Lower leg skin (tissue), 3 donors: ENCODE results near the gene CERCAM.

ENCODE experiments used
- POLR2A ChIP-seq, 2 donors: fragments of 450-650 bp; IDR thresholded peaks; one replicate each; pipeline ENCODE4 v1.6.1; 2016 to 2017; ENCODE audit warnings: antibody characterized with exemption in 2 of 2, mild to moderate bottlenecking in 1 of 2, moderate library complexity in 1 of 2
- TF ChIP-seq, protein P1 (sequence below), 3 donors: fragments of 450-650 bp; IDR thresholded peaks; one replicate each; pipeline ENCODE4 v1.5.1; 2016; ENCODE audit warnings: antibody characterized with exemption in 3 of 3, mild to moderate bottlenecking in 3 of 3, moderate library complexity in 2 of 3

DNA sequence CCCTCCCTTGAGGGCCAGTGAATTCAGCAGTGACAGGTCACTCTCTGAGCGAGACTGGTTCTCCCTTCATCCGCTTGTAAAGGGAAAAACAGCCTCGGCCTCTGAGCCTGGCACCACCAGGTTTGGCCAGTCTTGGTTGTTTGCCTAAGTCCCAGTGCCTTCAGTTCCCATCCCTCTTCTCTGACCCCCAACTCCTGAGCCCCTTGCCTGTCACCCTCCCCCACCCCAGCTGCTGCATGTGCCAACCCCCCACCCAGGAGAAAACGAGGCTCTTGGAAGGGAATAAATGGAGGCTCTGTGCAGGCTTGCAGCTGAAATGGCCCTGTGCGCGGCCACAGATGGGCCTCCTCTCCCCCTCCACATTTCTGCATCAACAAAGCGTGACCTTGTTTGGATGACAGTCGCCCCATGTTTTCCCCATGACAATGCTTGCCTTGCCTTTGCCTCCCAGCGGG, 46.4 kb upstream of the CERCAM start:
- TF ChIP-seq POLR2A (IDR thresholded peaks at IDR 0.05): no peak
- TF ChIP-seq, protein P1, sequence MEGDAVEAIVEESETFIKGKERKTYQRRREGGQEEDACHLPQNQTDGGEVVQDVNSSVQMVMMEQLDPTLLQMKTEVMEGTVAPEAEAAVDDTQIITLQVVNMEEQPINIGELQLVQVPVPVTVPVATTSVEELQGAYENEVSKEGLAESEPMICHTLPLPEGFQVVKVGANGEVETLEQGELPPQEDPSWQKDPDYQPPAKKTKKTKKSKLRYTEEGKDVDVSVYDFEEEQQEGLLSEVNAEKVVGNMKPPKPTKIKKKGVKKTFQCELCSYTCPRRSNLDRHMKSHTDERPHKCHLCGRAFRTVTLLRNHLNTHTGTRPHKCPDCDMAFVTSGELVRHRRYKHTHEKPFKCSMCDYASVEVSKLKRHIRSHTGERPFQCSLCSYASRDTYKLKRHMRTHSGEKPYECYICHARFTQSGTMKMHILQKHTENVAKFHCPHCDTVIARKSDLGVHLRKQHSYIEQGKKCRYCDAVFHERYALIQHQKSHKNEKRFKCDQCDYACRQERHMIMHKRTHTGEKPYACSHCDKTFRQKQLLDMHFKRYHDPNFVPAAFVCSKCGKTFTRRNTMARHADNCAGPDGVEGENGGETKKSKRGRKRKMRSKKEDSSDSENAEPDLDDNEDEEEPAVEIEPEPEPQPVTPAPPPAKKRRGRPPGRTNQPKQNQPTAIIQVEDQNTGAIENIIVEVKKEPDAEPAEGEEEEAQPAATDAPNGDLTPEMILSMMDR (IDR thresholded peaks at IDR 0.05): no peak
